ENCODE data around the gene TBC1D22A.

TBC1D22A gene

DNA sequence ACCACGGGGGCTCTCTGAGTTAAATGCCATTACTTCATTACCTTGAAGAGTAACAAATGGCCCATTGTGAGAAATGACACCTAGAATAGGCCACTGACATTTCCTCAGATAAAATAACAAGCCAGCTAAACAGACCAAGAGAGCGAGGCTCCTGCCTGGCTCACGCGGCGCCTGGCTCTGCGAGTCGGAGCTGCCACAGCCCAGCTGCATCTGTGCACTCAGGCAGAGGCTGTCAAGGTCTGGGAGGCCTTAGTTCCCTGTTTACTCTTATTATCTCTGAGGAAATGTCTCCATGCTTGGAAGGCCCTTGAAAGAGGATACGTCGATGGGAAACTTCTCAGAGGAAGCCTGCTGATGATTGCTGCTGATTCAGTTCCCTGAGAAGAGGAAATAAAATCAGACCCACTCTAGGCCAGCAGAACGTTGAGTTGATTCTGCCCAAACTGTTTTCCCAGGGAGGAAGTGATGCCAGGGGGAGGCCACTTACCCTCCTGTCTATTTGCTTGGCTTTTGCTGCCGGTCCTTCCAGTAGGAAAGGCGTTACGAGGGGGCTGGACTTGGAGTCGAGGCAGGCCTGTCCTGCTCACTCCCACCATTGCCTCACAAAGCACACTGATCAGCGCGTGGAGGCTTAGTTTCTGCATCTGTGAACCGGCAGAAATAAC, 208.8 kb downstream of the TBC1D22A start:
- no peak overlapping the region for H3K4me3 ChIP-seq (ENCODE audit: low read length)
- TF ChIP-seq, protein P1, sequence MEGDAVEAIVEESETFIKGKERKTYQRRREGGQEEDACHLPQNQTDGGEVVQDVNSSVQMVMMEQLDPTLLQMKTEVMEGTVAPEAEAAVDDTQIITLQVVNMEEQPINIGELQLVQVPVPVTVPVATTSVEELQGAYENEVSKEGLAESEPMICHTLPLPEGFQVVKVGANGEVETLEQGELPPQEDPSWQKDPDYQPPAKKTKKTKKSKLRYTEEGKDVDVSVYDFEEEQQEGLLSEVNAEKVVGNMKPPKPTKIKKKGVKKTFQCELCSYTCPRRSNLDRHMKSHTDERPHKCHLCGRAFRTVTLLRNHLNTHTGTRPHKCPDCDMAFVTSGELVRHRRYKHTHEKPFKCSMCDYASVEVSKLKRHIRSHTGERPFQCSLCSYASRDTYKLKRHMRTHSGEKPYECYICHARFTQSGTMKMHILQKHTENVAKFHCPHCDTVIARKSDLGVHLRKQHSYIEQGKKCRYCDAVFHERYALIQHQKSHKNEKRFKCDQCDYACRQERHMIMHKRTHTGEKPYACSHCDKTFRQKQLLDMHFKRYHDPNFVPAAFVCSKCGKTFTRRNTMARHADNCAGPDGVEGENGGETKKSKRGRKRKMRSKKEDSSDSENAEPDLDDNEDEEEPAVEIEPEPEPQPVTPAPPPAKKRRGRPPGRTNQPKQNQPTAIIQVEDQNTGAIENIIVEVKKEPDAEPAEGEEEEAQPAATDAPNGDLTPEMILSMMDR (IDR thresholded peaks at IDR 0.05; ENCODE audit: insufficient read depth, low read depth, low read length, missing control alignments): no peak
- DNase-seq (ENCODE audit: low read depth): no peak

DNA sequence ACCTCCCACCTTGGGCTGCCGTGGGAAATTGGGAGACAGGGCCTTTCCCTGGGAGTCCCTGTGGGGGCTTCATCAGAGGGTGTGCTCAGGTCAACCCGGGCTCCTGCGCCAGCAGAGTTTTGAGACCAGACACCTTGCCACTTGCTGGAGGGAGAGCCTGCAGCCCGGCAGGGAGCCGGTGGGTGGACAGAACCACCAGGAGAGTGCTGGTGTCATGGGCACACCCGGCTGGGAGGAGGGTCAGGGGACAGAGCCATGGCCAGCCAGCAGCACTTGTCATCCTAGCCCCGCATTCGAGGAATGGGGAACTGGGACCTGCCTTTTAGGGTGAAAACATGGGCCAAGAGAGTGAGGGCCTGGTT, 209.3 kb downstream of the TBC1D22A start:
- no peak for DNase-seq (ENCODE audit: low read depth)
- TF ChIP-seq, protein P1 (IDR thresholded peaks at IDR 0.05; ENCODE audit: insufficient read depth, low read depth, low read length, missing control alignments): no peak

DNA sequence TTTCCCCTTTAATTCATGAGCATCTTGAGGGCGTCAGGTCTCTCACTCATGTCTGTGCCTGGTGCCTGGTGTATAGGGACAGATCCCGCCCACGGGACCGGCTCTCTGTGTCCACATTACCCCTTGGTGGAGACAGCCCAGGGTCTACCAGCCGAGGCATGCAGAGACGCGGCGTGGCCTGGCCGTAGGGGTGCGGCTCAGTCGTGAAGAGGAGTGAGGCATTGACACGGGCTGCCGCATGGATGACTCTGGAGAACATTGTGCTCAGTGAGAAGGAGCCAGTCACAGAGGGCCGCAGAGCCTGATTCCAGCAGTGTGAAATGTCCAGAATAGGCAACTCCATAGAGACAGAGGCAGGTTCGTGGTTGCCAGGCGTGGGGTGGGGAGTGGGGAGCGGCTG, 209.8 kb downstream of the TBC1D22A start:
- TF ChIP-seq, protein P1 (IDR thresholded peaks at IDR 0.05; ENCODE audit: insufficient read depth, low read depth, low read length, missing control alignments): no peak
- no peak for DNase-seq (ENCODE audit: low read depth)
- no peak overlapping the region for H3K4me3 ChIP-seq (ENCODE audit: low read length)

More for the DNA sequence above, 209.3 kb downstream of the TBC1D22A start:
- no peak overlapping the region for H3K4me3 ChIP-seq (ENCODE audit: low read length)

DNA sequence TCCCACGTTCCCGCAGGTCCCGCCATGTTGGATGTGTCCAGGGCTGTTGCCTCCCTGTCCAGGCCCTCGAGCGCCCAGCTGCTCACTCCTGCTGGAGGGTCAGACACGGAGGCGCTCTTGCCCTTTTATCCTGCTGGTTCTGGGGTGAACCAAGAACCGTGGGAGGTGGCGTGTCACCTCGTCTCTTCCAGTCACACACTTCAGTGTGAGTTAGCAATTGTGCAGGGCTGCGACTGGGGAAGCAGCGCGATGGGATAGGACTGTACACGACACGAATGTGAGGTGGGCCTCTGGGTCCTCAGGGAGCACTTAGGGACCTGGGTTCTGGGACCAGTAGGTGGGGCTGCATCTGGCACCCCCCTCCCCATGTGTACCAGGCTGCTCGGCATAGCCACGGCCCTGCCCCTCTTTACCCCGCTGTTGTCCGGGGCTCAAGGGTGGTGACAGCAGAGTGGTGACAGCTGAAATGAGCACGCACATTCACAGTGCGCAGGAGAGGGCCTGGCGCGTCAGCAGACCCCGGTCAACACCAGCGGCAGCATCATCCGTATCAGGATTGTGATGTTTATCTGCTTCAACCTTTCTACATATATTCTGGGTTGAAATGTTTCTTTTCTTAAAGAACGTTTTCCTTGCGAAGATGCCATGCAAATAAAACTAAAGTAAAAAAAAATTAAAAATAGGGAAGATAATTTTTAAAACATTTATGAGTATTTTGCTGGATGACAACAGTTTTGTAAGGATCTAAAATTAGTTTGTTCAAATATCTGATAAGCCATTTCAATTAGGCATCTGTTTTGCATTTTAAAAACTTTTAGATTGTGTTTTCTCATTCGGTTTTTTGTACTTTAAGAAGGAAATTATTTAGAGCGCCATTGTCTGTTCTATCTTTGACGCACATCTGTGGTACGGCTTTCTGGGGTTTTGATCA, 210.7 kb downstream of the TBC1D22A start:
- no peak overlapping the region for H3K4me3 ChIP-seq (ENCODE audit: low read length)
- no peak for DNase-seq (ENCODE audit: low read depth)
- TF ChIP-seq, protein P1 (IDR thresholded peaks at IDR 0.05; ENCODE audit: insufficient read depth, low read depth, low read length, missing control alignments): no peak

DNA sequence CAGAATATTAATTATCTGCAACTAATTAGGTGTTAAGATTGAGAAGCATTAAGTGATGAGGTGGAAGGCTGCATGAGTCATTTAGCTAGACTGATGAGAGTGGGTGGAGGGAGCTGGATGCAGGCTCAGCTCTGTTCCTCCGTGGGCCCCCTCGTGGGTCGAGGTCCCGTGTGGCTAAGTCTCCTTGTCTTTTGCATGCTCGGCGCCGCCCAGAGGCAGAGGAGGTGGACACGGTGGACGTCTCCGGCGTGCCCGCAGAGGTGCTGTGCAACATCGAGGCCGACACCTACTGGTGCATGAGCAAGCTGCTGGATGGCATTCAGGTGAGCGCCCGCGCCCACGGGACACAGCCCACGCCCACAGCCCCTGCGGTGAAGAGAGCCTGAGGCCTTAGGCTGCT, 211.6 kb downstream of the TBC1D22A start:
- no peak for DNase-seq (ENCODE audit: low read depth)
- no peak overlapping the region for H3K4me3 ChIP-seq (ENCODE audit: low read length)
- TF ChIP-seq, protein P1 (IDR thresholded peaks at IDR 0.05; ENCODE audit: insufficient read depth, low read depth, low read length, missing control alignments): no peak

DNA sequence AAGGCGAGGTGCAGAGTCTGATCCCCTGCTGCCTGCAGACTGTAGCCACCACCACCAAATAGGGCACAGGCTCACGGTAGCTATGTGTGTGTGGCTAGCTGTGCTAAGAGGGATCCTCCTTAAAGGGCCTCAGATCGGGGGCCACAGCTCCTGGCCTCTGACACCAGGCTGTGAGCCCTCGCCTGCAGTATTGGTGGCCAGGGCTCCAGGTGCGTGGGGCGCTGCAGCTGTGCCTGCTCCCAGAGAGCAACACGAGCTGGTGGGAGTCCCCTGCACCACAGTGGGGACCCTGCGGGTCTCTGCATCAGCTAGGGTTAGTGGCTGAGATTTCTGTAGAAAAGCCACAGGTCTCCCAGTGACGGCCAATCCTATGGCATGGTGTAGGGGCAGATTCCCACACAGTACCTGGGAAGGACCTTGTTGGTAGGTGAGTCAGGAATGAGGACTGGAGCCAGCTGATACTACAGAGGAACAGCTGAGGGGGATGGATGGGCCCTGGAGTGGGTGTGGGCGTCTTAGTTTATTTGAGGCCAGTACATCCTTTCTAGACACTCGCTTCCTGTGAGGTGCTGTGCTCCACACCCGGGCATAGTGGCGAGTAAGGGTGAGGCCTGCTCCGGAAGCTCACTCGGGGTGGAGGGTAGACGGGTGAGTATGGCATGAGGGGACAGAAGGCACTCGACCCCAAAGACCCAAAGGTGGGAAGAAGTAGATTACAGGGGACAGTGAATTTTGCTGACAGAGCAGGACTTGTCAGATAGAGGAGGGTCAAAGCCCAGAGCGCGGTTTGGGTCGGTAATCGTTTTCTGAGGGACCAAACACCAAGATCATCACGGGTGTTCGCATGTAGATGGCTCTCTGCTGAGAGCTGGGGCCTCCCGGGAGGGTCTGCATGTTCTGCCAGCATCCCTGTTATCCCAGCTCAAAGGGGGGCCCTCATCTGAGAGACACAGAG, 212.5 kb downstream of the TBC1D22A start:
- TF ChIP-seq, protein P1 (IDR thresholded peaks at IDR 0.05; ENCODE audit: insufficient read depth, low read depth, low read length, missing control alignments): no peak
- DNase-seq (ENCODE audit: low read depth): no peak
- H3K4me3 ChIP-seq (ENCODE audit: low read length): no peak overlapping the region

All from epithelial cell of esophagus (primary cell).